DMS 273 treated with DMSO at 0.1 percent for 48 hours (cell line): ENCODE results near the gene ZNF329.

Experiments
- DNase-seq: peaks from one replicate; lab custom pipeline; 2025; lab: John Stamatoyannopoulos, UW

The ZNF329 gene

DNA sequence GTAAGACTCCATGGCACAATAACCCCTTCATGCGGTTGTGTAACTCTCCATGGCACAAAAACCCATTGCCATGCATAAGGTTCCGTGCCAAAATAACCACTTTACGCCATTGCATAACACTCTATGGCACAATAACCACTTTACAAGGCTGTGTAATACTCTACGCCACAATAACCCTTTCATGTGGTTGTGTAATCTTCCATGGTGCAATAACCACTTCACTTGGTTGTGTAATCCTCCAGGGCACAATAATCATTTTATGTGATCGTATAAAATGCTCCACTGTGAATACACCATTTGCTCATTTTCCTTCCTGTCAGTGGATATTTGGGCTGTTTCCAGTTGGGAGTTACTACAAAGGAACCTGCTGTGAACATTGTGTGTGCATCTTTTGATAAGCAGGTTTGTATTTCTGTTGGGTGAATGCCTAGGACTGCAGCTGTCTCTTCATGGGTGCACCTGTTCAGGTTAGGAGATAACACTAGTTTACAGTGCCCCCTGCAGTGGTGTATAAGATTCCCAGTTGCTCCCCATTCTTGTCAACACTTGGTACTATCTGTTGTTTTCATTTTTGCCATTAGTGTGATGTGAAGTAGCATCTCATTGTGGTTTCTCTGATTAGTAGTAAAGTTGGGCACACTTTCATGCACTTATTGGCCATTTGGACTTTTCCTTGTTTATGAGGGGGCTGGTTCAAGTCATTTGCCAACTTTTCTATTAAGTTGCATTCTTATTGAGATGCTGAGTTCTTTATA lies 31.4 kb downstream of the ZNF329 start:
- DNase-seq: no peak

DNA sequence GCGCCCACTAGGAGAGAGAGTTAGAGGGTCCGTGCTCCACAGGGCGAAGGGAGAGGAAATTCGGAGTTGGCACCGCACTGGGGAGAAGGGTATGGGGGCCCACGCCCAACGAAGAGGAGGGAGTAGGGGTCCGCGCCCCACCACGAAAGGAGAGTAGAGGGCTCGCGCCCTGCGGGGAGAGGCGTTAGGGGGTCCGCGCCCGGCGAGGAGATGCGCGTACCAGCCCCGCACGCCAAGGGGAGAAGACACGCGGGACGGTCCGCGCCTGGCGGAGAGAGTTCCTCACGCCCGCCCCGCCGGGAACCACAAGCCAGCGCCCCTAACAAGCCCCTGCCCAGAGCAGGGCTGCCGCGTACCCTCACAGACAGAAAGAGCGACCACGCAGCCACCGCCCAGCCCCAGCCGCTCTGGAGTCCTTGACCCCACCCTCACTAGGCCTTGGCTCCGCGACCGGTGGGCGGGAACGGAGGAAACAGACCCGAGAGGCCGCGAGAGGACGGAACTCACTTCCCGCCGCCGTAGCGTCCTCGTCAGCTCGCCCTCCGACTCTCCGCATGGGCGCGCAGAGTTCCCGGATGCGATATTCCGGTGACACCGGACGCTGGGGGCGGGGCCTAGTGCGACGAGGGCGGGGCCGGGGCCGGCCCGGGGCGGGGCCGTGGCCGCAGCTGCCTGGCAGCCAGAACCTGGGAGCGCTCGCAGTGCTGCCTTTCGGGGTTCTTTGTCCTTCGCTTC lies 32.6 kb downstream of the ZNF329 start:
- no peak for DNase-seq

DNA sequence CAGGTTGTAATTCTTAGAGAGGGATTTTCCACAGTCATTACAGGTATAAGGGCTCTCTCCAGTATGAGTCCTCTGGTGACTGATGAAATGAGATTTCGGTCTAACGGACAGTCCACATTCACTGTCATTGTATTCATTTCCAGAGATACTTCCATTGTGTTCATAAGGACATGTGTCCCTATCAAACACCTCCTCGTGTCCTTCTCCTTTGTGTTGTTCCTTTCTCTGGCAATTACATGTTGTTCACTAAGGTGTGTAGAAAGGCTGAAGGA lies 42.1 kb downstream of the ZNF329 start:
- DNase-seq: no peak

DNA sequence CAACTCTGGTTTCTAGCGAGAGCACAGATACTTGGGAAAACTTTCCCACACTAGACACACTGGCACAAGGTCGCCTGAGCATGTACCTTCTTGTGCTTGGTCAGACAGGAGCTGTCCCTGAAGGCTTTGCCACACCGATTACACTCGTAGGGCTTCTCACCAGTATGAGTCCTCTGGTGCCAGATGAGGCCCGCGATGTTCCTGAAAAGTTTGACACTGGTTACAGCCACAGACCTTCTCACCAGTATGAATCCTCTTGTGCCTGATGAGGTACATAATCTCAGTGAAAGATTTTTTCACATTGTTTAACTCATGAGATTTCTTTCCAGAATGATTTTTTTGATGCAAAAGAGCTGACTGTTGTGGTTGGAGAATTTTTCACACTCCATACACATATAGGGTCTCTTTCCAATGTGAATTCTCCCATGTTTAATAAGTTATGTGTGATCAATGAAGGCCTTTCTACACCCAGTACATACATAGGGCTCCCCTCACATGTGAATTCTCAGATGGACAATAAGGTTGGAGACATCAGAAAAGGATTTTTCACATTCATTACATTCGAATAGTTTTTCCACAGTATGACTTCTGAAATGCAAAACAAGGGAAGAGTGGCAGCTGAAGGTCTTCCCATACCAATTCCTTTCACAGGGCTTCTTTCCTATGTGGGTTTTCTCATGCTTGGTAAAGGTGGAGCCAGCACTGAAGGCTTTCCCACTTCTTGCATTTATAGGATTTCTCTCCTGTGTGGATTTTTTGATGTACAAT lies 42.6 kb downstream of the ZNF329 start:
- DNase-seq: no peak

DNA sequence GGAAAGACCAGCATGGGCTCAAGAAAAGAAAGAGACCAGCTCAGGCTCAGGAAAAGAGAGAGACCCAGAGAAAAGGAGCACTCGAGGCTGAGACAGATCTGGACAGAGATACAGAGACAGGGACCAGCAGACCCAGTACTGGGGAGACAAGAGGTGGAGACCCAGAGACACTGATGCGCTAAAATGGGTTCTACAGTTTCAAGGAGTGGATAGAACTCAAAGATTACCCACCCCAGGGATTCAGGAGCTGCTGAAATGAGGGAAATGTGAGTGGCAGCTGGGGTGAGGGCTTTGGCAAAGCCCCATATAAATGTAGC lies 51.9 kb downstream of the ZNF329 start:
- no peak for DNase-seq

DNA sequence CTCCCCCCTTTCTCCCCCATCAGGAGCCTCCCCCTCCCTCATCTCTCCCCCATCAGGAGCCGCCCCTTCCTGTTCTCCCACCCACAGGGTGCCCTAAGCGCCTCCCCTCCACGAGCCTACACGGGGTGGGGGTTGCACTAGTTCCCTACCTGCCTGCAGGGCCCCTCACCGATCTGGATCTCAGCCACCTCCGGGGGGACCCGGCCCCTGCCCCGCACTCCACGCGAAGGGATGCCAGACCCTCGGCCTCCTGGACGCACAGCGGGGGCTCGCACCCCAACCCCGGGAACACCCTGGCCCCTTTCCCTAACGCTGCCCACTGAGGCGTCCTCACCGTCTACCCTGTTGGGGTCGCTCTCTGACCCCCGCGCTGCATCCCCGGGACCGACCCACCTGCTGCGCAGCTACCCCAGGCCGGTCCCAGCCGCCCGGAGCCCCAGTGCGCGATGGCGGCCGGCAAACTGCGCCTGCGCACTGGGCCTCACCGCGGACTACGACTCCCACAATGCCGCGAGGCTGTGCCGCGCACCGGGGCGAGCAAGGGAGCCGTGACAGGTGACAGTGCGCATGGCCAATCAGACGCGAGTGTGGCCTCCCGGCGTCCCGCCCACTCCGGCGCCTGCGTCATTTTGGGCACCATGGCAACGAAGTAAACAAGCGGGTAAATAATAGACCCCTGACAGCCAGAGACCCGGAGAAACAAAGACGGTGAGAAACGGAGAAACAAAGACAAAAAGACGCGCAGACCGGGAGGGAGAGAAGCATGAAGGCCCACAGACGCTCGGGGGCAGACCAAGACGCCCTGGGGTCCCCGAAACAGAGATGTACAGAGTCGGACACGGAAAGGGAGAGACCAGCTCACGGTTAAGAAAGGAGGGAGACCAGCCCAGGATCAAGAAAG lies 52.6 kb downstream of the ZNF329 start, which contains the start of gene ZSCAN18:
Gene ZSCAN18 (minus strand): TSS at position 451 of the 901 bp plus-strand sequence. CDS start 7,964 bp downstream, outside the sequence.
- DNase-seq: peak; percentile 91

DNA sequence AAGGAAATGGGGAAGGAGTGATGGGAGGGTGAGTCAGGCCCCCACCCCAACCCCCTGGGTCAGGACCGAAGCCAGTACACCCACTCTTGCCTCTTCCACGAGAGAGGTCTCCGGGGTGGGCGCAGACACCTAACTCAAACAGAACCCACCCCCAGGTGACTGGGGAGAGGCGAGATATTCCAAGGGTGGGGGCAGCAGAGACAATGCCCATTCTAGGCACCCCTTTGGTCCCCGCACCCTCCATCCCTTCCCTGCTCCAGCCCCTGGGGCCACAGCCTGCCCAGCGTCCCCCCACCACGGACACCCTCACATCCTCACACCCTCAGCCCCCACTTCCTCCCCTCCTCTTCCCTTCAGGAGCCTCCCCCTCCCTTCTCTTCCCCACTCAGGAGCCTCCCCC lies 53.2 kb downstream of the ZNF329 start:
- no peak for DNase-seq

DNA sequence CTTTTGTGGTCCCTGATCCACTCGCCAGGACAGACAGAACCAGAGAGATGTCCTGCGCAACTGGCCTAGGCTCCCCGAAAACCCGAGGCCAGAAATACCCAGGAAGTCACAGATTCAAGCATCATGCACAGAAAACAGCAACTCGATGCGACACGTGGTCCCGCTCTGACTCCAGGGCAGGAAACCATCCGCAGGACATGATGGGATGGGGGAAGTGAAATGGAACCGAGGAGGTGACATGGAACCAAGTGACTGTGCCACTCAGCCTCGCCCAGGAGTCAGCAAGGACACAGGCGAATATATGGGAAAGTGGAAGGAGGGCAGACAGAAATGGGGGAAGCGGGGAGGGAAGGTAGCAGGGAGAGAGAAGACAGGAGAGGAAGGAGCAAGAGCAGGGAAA lies 53.7 kb downstream of the ZNF329 start:
- no peak for DNase-seq

DNA sequence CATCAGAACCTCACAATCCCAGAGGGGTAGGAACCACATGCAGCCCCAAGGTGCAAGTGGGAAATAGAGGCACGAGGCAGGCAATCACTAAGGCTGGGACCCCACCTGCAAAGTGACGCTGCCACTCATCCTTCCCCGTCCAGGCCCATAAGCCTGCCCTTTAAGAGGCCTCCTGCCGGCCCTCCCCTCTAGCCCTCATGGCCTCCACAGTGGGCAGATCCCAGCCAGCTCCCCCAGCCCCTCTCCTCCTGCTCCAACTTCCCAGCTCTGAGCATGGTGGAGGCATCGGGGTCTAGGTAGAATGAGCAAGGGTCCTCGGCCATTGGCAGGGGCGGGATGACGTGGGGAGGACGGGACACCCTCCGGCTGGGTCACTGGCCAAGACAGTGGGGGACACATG lies 55.3 kb downstream of the ZNF329 start:
- no peak for DNase-seq

DNA sequence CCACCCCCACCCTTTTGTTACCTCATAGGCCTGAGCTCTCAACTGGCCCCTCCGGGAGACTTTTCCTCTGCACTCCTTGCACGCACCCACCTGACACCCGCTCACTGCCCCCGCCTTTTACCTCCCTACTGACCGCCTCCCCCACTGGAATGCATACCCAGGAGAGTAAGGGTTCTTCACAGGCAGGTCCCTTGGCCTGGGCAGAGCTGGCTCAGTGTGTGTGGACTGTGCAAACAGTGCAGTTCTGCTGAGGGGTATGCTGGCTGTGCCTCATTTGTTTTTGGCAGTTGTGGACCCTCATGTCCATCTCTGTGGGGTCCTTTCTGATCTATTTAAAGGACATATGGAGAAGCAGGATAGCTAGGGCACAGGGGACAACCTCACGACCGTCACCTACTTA lies 57.5 kb downstream of the ZNF329 start:
- DNase-seq: no peak

DNA sequence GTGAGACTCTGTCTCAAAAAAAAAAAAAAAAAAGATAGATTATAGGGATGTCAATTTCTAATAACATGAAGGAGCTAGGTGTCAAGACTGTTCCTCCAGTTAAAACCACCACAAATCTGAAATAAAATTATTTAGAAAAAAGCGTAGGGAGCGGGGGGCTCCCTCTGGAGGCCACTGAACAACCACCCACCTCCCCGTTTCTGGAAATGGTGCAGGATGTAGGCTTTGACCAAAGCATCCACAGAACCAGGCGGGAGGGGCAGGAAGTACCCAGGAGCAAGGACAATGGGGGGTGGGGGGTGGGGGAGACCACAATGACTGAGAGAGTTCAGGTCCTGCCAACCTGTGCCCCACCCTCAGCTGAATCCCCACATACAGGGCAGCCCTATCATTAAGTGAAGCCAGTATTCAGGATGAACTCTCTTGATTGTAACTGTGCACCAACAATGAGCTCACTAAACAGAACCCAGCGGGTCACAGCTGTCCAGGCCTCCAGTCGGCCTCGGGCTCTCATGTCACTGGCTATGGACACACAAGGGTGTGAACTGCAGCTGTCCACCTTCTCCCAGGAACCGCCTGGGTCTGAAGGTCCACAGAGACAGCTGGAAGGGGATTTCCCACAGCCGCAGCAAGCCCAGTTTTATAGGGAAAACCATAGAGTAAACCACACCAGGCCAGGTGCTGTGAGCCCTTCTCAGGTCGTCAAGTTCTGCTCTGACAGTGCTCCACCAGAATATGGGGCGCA lies 59.2 kb downstream of the ZNF329 start:
- no peak for DNase-seq

DNA sequence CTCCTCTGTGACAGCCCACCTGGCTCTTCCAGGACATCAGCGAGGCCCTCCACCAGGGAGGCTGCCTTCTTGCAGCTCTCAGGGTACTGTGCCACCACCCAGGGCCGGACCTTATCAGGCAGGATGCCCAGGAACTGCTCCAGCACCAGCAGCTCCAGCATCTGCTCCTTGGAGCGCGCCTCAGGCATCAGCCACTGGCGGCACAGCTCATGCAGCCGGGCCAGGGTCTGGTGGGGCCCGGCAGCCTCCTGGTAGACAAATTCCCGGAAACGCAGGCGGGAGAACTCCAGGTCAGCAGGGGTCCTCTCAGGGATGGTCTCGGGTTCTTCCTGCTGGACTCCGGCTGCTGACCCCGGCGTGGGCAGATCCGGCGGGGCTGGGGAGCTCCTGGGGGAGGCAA lies 60.7 kb downstream of the ZNF329 start:
- no peak for DNase-seq

DNA sequence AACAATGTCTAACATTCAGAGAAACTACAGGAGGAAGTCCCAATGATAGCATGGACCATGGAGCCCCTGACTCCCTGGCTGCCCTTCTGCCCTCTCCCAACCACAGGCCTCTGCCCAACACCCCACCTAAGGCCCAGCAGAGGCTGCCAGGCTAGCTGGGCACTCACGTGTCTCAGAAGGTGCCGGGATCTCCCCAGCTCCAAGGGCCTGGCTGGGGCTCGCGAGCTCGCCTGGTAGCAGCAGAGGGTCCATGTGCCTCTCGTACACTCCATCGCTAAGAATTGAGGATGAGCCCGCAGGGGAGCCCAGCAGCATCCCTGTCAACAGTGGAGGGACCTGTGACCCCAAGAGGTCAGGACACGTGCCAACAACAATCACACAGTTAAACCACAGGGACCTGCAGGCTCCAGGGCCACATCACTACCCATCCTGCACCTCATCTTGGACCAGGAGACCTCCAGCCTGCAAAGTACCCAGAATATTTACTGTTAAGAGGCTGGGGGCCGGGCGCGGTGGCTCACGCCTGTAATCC lies 62.0 kb downstream of the ZNF329 start:
- DNase-seq: no peak

DNA sequence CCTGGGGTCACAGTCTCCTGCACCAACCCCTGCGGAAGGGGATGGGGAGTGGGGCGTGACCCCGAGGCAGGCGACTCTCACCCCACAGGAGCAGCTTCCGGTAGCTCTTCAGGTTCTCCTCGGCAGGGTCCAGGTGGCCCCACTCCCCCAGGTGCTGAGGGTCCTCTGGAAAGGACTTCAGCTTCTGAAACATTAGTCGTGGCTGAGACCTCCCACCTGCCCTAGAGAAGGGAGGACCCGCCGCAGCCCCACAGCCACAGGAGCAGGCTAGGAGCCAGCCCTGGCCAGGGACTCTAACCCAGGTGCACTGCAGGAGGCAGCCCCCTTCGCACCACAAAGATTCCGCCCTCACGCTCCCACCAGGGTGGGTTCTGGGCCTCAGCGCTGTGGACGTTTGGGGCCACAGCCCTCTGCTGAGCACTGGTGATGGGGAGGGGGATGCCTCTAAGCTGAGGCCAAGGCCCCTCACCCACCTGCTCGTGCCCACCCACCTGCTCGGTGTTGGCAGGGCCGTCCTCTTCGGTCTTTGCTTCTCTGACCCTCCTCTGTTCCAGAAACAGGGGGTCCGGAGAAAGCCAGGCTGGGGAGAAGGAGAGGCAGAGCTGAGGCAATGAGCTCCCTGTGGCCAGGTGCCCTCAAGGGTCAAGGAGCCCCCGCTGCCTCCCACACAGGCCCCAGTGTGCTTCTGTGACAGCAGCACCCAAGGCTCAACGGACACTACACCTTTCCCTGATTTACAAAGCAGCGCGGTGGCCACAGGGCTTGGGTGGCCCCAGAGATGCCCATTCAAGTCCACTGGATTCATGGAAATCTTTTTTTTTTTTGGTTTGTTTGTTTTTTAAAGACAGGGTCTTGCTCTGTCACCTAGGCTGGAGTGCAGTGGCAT lies 63.5 kb downstream of the ZNF329 start:
- DNase-seq: no peak

DNA sequence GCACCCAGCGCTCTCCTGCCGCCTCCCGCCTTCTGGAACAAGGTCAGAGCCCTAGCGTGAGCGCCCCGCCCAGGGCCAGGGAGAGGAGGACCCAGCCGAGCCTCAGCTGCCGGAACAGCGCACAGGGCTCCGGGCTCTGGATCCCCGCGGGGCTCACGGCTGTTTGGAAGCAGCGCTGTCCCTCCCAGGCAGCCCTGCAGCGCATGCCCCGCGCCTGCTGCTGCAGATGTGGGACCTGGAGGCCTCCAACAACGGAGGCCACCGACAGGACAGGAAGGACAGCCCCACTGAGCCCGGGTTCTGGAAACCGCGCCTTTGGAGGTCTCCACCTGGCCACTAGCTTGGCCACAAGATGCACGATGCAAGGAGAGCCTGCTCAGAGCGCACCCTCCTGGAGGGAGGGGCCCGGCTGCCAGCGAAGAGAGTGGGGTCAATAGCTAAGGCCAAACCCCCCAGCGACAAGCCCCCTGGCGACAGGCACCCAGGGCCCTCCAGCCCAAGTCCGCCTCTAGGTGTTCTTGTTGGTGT lies 65.2 kb downstream of the ZNF329 start:
- DNase-seq: no peak

DNA sequence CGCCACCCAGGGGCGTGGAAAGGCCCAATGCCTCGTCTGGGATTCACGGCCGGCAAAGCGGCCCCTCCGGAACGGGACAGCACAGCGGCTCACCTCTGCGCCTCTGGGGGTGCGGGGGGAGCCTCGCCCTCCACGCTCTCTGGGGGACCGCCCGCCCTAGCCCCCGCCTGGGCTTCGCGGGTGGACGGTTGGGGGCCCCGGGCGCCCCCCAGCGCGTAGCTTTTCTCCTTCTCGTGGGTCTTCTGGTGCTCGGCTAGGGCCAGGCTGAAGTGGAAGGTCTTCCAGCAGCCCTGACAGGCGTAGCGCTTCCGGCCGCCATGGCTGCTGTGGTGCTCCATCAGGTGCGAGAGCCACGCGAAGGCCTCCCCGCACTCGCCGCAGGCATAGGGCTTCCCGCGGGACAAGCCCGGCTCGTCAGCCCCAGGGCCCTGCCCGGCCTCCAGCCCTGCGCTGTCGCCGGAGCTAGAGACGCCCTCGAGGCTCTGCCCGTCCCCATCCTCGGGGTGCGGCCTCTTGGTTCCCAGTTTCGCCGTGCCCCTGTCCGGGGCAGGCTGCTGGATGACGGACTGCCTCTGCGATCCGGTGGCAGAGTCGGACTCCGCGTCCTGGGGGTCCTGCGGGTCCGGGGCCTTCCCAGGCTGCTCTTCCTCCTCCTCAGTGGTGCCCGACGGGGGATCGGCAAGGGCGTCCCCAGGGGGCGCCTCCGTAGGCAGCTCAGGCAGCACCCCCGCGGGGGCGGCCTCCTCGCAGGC lies 65.8 kb downstream of the ZNF329 start:
- DNase-seq: no peak

DNA sequence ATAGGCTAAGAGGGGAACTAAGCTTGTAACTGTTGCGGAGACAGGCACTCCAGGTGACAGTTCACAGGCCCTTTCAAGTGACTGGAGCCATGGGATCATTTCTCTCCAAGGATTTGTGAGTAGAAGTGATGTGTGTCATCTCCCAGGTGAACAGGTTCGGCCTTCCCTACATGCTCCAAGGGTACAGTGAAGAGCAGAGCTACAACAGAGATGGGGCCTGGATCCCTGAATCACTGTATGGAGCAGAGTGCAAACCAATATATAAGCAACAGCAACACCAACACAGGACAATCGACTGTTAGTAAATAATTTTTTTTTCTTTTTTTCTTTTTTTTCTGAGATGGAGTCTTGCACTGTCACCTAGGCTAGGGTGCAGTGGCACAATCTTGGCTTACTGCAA lies 67.6 kb downstream of the ZNF329 start:
- DNase-seq: no peak

DNA sequence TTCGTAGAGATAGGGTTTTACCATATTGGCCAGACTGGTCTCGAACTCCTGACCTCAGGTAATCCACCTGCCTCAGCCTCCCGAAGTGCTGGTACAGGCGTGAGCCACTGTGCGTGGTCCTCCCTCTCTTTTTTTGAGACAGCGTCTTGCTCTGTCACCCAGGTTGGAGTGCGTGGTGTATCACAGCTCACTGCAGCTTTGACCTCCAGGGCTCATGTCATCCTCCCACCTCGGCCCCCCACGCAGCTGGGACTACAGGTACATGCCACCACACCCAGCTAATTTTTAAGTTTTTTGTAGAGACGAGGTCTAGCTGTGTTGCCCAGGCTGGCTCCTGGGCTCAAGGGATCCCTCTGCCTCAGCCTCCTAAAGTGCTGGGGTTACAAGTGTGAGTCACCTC lies 70.8 kb downstream of the ZNF329 start:
- no peak for DNase-seq
